ENCODE data around the gene TUBG2.

- TF ChIP-seq CTCF (IDR thresholded peaks at IDR 0.05) (no peak), POLR2AphosphoS5 (IDR thresholded peaks at IDR 0.05) (no peak)
These were observed 28.7 kb downstream of the TUBG2 start for GRCh38 chr17:42687707-42688320.

Data from gastroesophageal sphincter (tissue), 3 donors.